ENCODE measurements around the gene HSD11B1. TPM values are rescaled to one million over a fixed set of nuclear protein-coding genes. Genes with fewer than 3 reads are reported as not detected.

Gene HSD11B1
- 9.2 and 49.6 TPM in 2 replicates for total RNA-seq

GRCh38 chr1:209704584-209704983 is at the start of gene HSD11B1:
Gene HSD11B1 (plus strand): TSS chr1:209704846. CDS start chr1:209704943, 97 bp downstream.

GRCh38 chr1:209674957-209675564 is 29.6 kb upstream of the HSD11B1 start, which contains the start of gene G0S2:
Gene G0S2 (plus strand): TSS chr1:209675412. CDS start chr1:209675685, 273 bp downstream.

GRCh38 chr1:209755926-209756614 is 51.4 kb downstream of the HSD11B1 start, which contains the start of gene TRAF3IP3:
Gene TRAF3IP3 (plus strand): TSS chr1:209756053. CDS start chr1:209760040, 3,987 bp downstream.

Other genes with a start within 250 kb of the HSD11B1 start
- gene CAMK1G, start 121.1 kb upstream of the HSD11B1 start, total RNA-seq: 0.24 TPM in 1 of 2 replicates, not detected in the other
- 1,263 and 1,900 TPM in 2 replicates for gene LAMB3, start 52.4 kb upstream of the HSD11B1 start, total RNA-seq
- gene G0S2, start 29.4 kb upstream of the HSD11B1 start, total RNA-seq: 163 and 658 TPM in 2 replicates
- gene TRAF3IP3, start 51.2 kb downstream of the HSD11B1 start, total RNA-seq: not detected in 2 replicates
- gene C1orf74, start 79.7 kb downstream of the HSD11B1 start, total RNA-seq: 8.1 and 15.9 TPM in 2 replicates
- 231 and 613 TPM in 2 replicates for gene IRF6, start 101.3 kb downstream of the HSD11B1 start, total RNA-seq
- 7.5 and 10.6 TPM in 2 replicates for gene UTP25, start 123.1 kb downstream of the HSD11B1 start, total RNA-seq
- 1.7 TPM in 1 of 2 replicates, not detected in the other for gene SYT14, start 233.4 kb downstream of the HSD11B1 start, total RNA-seq

All from tracheal epithelial cell (primary cell).